ENCODE results near the gene ARL17B. TPM values are rescaled to one million over a fixed set of nuclear protein-coding genes. Genes with fewer than 3 reads are reported as not detected.
A peak's percentile ranks its signal among the peaks of the same experiment; 100 is the strongest.
"Not testable (repeated sequence)": the region's sequence is repeated elsewhere in the genome, so short reads cannot be mapped to it uniquely, and the experiment has no call there.

Gene ARL17B
- total and polyA plus RNA-seq, 5 donors from 2014 or later, result 17.6 to 34.4 (median 22.3) TPM

DNA sequence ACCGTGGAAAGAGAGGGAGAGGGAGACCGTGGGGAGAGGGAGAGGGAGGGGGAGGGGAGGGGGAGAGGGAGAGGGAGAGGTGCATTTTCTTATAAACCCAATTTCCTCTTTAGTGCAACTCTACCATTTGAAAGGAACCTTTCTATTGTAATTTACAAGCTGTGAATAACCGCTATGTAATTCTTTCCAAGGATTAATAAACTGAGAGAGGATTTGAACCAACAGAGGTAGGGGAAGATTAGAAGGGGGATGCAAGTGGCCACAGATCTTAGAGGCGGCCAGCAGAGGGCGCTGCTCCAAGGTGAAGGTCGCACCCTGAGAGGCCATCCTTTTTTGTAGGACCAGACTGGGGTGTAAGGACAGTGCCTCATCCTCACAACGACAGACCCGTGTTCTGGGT, 107.8 kb downstream of the ARL17B start:
- H3K36me3 Mint-ChIP-seq; H3K4me3 ChIP-seq (ENCODE audit: low read depth, low read length); H3K27ac ChIP-seq (ENCODE audit: insufficient read depth, low read length, poor library complexity, severe bottlenecking); H3K4me1 Mint-ChIP-seq; H3K9me3 ChIP-seq (ENCODE audit: control insufficient read depth in 2 of 2, low read length in 2 of 2); H3K27ac Mint-ChIP-seq; H3K4me1 ChIP-seq (ENCODE audit: control insufficient read depth, insufficient read depth, low read length, poor library complexity, severe bottlenecking); H3K36me3 ChIP-seq (ENCODE audit: control insufficient read depth, insufficient read depth, low read length); H3K9me3 Mint-ChIP-seq; H3K27me3 ChIP-seq (ENCODE audit: control insufficient read depth, insufficient read depth, low read length): not testable (repeated sequence)
- Mint-ChIP-seq H3K27me3 (peaks cover 34% of the 10 kb centered on the region), H3K4me3 (peak overlapping the region in 1 of 4 donors; percentile 48)
- ATAC-seq (ENCODE audit: low read depth in 2 of 2), result peak; percentile 86 to 91
- peak; percentile 62 to 76 (median 71) for DNase-seq

- H3K4me1 Mint-ChIP-seq; H3K4me1 ChIP-seq (ENCODE audit: control insufficient read depth, insufficient read depth, low read length, poor library complexity, severe bottlenecking); H3K36me3 ChIP-seq (ENCODE audit: control insufficient read depth, insufficient read depth, low read length); DNase-seq; H3K27ac ChIP-seq (ENCODE audit: insufficient read depth, low read length, poor library complexity, severe bottlenecking); H3K9me3 ChIP-seq (ENCODE audit: control insufficient read depth in 2 of 2, low read length in 2 of 2); H3K4me3 Mint-ChIP-seq; ATAC-seq (ENCODE audit: low read depth in 2 of 2); H3K4me3 ChIP-seq (ENCODE audit: low read depth, low read length); H3K9me3 Mint-ChIP-seq; H3K27ac Mint-ChIP-seq; H3K27me3 ChIP-seq (ENCODE audit: control insufficient read depth, insufficient read depth, low read length); H3K36me3 Mint-ChIP-seq: not testable (repeated sequence)
- peaks cover 27% of the 10 kb centered on the region for H3K27me3 Mint-ChIP-seq
Measured at GRCh38 chr17:46252804-46253203, 108.8 kb downstream of the ARL17B start.

- ATAC-seq (ENCODE audit: low read depth in 2 of 2); DNase-seq; H3K9me3 ChIP-seq (ENCODE audit: control insufficient read depth in 2 of 2, low read length in 2 of 2); H3K4me1 Mint-ChIP-seq; H3K9me3 Mint-ChIP-seq; H3K4me3 Mint-ChIP-seq; H3K36me3 ChIP-seq (ENCODE audit: control insufficient read depth, insufficient read depth, low read length); H3K27me3 ChIP-seq (ENCODE audit: control insufficient read depth, insufficient read depth, low read length); H3K4me1 ChIP-seq (ENCODE audit: control insufficient read depth, insufficient read depth, low read length, poor library complexity, severe bottlenecking); H3K36me3 Mint-ChIP-seq; H3K27ac ChIP-seq (ENCODE audit: insufficient read depth, low read length, poor library complexity, severe bottlenecking); H3K4me3 ChIP-seq (ENCODE audit: low read depth, low read length): not testable (repeated sequence)
- Mint-ChIP-seq H3K27me3 (peaks cover 18% of the 10 kb centered on the region), H3K27ac (peak overlapping the region in 1 of 3 donors; percentile 13)
Measured at GRCh38 chr17:46249153-46249552, 112.4 kb downstream of the ARL17B start.

DNA sequence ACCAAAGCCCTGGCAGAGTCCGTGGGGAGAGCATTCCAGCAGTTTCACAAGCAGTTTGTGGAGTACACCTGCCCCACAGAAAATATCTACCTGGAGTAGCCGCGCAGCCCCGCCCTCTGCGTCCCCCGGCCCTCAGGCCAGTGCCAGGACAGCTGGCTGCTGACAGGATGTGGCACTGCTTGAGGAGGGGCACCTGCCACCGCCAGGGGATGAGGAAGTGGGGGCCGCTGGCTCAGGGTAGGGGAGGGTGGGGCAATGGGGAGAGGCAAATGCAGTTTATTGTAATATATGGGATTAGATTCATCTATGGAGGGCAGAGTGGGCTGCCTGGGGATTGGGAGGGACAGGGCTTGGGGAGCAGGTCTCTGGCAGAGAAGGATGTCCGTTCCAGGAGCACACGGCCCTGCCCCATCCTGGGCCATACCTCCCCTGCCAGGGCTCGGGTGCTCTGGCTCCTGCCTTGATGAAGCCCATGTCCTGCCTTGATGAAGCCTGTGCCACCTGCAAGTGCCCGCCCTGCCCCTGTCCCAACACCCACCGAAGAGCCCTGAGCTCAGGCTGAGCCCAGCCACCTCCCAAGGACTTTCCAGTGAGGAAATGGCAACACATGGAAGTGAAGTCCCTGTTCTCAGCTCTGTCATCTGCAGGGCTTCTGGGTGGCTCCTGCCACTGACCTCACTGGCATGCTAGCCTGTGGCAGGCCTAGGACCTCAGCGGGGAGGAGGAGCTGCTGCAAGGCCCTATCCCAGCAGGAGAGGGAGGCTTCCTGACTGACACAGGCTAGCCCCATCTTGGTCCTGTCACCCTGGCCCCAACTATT, 116.4 kb downstream of the ARL17B start:
- not testable (repeated sequence) for H3K4me3 ChIP-seq (ENCODE audit: low read depth, low read length); H3K4me1 Mint-ChIP-seq; H3K27ac Mint-ChIP-seq; H3K4me1 ChIP-seq (ENCODE audit: control insufficient read depth, insufficient read depth, low read length, poor library complexity, severe bottlenecking); H3K9me3 ChIP-seq (ENCODE audit: control insufficient read depth in 2 of 2, low read length in 2 of 2); H3K27me3 ChIP-seq (ENCODE audit: control insufficient read depth, insufficient read depth, low read length); H3K36me3 Mint-ChIP-seq; H3K9me3 Mint-ChIP-seq; H3K27ac ChIP-seq (ENCODE audit: insufficient read depth, low read length, poor library complexity, severe bottlenecking); H3K27me3 Mint-ChIP-seq; H3K4me3 Mint-ChIP-seq; DNase-seq; H3K36me3 ChIP-seq (ENCODE audit: control insufficient read depth, insufficient read depth, low read length)
- ATAC-seq (ENCODE audit: low read depth in 2 of 2), result peak; percentile 71 to 74

- not testable (repeated sequence) for H3K36me3 ChIP-seq (ENCODE audit: control insufficient read depth, insufficient read depth, low read length); H3K36me3 Mint-ChIP-seq
Measured at GRCh38 chr17:46244339-46244913, 117.1 kb downstream of the ARL17B start.

DNA sequence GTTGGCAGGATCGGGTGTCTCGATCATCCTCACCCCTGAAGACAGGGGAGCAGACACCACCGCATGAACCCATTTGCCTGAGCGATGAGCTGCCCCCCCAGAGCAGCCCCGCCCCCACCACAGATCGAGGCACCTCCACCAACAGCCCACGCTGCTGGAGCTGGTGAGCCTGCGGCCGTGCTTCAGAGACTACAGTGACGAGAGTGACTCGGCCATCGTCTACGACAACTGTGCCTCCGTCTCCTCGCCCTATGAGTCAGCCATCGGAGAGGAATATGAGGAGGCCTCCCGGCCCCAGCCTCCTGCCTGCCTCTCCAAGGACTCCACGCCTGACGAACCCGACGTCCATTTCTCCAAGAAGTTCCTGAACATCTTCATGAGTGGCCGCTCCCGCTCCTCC, 117.6 kb downstream of the ARL17B start:
- H3K4me3 Mint-ChIP-seq; H3K27ac Mint-ChIP-seq; H3K9me3 ChIP-seq (ENCODE audit: control insufficient read depth in 2 of 2, low read length in 2 of 2); H3K36me3 Mint-ChIP-seq; H3K27ac ChIP-seq (ENCODE audit: insufficient read depth, low read length, poor library complexity, severe bottlenecking); H3K4me3 ChIP-seq (ENCODE audit: low read depth, low read length); H3K9me3 Mint-ChIP-seq; H3K27me3 Mint-ChIP-seq; H3K4me1 Mint-ChIP-seq; DNase-seq; ATAC-seq (ENCODE audit: low read depth in 2 of 2); H3K36me3 ChIP-seq (ENCODE audit: control insufficient read depth, insufficient read depth, low read length); H3K4me1 ChIP-seq (ENCODE audit: control insufficient read depth, insufficient read depth, low read length, poor library complexity, severe bottlenecking); H3K27me3 ChIP-seq (ENCODE audit: control insufficient read depth, insufficient read depth, low read length): not testable (repeated sequence)

More at GRCh38 chr17:46244339-46244913, 117.1 kb downstream of the ARL17B start:
- not testable (repeated sequence) for H3K9me3 ChIP-seq (ENCODE audit: control insufficient read depth in 2 of 2, low read length in 2 of 2); DNase-seq; H3K9me3 Mint-ChIP-seq; H3K27me3 Mint-ChIP-seq; H3K27ac ChIP-seq (ENCODE audit: insufficient read depth, low read length, poor library complexity, severe bottlenecking); H3K27me3 ChIP-seq (ENCODE audit: control insufficient read depth, insufficient read depth, low read length); H3K4me3 Mint-ChIP-seq; H3K4me3 ChIP-seq (ENCODE audit: low read depth, low read length); H3K4me1 ChIP-seq (ENCODE audit: control insufficient read depth, insufficient read depth, low read length, poor library complexity, severe bottlenecking); ATAC-seq (ENCODE audit: low read depth in 2 of 2); H3K4me1 Mint-ChIP-seq; H3K27ac Mint-ChIP-seq

- H3K4me1 Mint-ChIP-seq; H3K27ac ChIP-seq (ENCODE audit: insufficient read depth, low read length, poor library complexity, severe bottlenecking); DNase-seq; H3K36me3 Mint-ChIP-seq; H3K4me1 ChIP-seq (ENCODE audit: control insufficient read depth, insufficient read depth, low read length, poor library complexity, severe bottlenecking); H3K4me3 ChIP-seq (ENCODE audit: low read depth, low read length); H3K27ac Mint-ChIP-seq; H3K9me3 ChIP-seq (ENCODE audit: control insufficient read depth in 2 of 2, low read length in 2 of 2); H3K9me3 Mint-ChIP-seq; H3K27me3 ChIP-seq (ENCODE audit: control insufficient read depth, insufficient read depth, low read length); H3K27me3 Mint-ChIP-seq; ATAC-seq (ENCODE audit: low read depth in 2 of 2); H3K36me3 ChIP-seq (ENCODE audit: control insufficient read depth, insufficient read depth, low read length); H3K4me3 Mint-ChIP-seq: not testable (repeated sequence)
Measured at GRCh38 chr17:46243505-46243904, 118.1 kb downstream of the ARL17B start.

DNA sequence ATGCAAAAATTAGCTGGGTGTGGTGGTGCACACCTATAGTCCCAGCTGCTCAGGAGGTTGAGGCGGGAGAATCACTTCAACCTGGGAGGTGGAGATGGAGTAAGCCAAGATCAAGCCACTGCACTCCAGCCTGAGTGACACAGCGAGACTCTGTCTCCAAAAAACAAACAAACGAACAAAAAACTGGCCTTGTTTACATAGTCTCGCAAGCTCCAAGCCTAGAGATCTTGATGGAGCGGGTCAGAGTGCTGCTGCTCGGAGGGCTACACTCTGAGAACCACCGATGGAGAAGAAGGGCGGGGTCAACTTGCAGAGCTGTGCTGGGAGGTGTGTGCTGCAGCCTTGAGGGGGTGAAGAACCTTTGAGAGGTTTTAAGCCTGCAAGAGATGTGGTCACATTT, 130.2 kb downstream of the ARL17B start:
- not testable (repeated sequence) for H3K27me3 Mint-ChIP-seq; H3K4me1 ChIP-seq (ENCODE audit: control insufficient read depth, insufficient read depth, low read length, poor library complexity, severe bottlenecking); DNase-seq; H3K9me3 Mint-ChIP-seq; H3K27ac ChIP-seq (ENCODE audit: insufficient read depth, low read length, poor library complexity, severe bottlenecking); H3K4me1 Mint-ChIP-seq; ATAC-seq (ENCODE audit: low read depth in 2 of 2); H3K36me3 Mint-ChIP-seq; H3K27ac Mint-ChIP-seq; H3K4me3 Mint-ChIP-seq; H3K27me3 ChIP-seq (ENCODE audit: control insufficient read depth, insufficient read depth, low read length); H3K4me3 ChIP-seq (ENCODE audit: low read depth, low read length); H3K36me3 ChIP-seq (ENCODE audit: control insufficient read depth, insufficient read depth, low read length); H3K9me3 ChIP-seq (ENCODE audit: control insufficient read depth in 2 of 2, low read length in 2 of 2)
